ENCODE measurements around the gene KAZN.

KAZN gene

DNA sequence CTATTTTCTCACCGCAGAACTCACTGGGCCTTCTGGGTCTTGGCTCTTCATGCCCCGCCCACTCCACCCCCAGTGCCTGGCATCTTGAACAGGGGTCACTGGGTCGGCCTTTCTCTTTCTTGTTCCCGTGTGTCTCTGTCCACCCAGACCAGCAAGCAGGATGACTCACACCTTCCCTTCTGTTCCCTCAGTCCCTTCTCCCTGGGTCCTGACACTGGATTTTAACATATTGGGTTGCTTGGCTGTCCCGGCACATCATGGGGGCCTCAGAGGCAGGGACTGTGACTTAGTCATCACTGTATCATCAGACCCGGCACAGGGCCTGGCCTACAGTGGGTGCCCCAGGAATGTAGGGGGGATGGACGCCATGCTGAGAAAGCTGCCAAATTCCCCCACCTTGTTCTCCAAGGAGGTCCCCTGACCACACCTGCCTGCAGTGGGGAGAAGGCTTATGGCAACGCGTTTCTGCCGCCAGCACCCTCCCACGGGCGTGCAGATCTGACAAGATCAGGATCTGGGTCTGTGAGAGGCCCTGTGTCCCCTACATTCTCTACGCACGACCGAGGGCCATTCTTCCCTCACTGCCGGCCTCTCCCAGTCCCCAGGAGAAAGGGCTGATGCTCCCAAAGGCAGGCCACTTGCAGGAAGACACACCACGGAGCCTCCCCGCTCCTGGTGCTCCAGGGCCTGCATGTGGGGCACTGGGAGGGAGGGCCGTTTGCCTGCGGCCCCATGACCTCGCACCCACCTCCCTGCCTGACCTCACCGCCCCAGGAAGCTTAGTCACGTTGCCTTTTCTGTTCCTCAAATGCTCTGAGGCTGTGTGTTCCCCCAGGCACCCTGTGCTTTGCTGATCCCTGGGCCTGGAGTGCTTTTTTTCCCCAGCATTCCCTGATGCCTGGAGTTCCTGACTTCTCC is 397.9 kb downstream of the KAZN start:
- DNase-seq: no peak
- no peak overlapping the region for H3K27ac ChIP-seq (ENCODE audit: insufficient read depth, low read length, poor library complexity, severe bottlenecking)

DNA sequence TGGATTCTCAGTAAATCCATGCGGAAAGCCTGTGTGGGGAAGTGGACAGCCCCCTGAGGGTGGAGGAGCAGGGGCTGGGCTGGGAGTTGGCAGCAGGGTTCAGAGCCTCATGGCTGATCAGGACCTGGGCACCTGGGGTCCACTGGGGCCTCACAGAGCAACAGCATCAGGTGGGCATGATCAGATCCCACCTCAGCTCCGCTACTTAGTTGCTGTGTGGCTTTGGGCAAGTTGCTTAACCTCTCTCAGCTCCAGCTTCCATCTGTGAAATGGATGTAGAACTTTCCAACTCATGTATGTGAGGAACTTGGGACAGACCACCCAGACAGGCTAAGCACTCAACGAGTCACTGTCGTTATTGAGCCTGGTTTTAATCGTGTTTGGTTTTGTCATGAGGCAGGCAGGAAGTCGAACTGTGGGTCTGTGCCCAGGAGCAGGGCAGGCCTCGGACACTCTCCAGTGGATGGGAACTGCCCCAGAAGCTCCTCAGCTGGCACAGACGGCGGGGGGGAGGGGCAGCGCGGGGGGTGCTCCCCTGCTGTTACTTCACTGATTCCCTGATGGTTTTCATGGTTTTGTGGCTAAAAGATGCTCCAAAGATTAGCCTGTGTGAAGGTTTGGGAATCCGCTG is 399.3 kb downstream of the KAZN start:
- no peak for DNase-seq
- no peaks in the 10 kb centered on the region for H3K4me1 ChIP-seq (ENCODE audit: control insufficient read depth, insufficient read depth, low read length, poor library complexity, severe bottlenecking)
- no peak overlapping the region for H3K4me3 ChIP-seq (ENCODE audit: insufficient read depth, low read depth, low read length, poor library complexity, severe bottlenecking)
- no peaks in the 10 kb centered on the region for H3K27me3 ChIP-seq (replicated peaks; ENCODE audit: control insufficient read depth, insufficient read depth, low read length, poor library complexity, severe bottlenecking)
- no peaks in the 10 kb centered on the region for H3K36me3 ChIP-seq (ENCODE audit: control insufficient read depth, insufficient read depth, low read length)
- H3K9me3 ChIP-seq (ENCODE audit: control insufficient read depth, low read length): no peaks in the 10 kb centered on the region
- no peak overlapping the region for H3K27ac ChIP-seq (ENCODE audit: insufficient read depth, low read length, poor library complexity, severe bottlenecking)

More for the DNA sequence above, 397.9 kb downstream of the KAZN start:
- Histone ChIP-seq H3K4me3 (ENCODE audit: insufficient read depth, low read depth, low read length, poor library complexity, severe bottlenecking) (no peak overlapping the region), H3K9me3 (ENCODE audit: control insufficient read depth, low read length) (no peaks in the 10 kb centered on the region), H3K27me3 (replicated peaks; ENCODE audit: control insufficient read depth, insufficient read depth, low read length, poor library complexity, severe bottlenecking) (no peaks in the 10 kb centered on the region), H3K36me3 (ENCODE audit: control insufficient read depth, insufficient read depth, low read length) (no peaks in the 10 kb centered on the region), H3K4me1 (ENCODE audit: control insufficient read depth, insufficient read depth, low read length, poor library complexity, severe bottlenecking) (no peaks in the 10 kb centered on the region)

DNA sequence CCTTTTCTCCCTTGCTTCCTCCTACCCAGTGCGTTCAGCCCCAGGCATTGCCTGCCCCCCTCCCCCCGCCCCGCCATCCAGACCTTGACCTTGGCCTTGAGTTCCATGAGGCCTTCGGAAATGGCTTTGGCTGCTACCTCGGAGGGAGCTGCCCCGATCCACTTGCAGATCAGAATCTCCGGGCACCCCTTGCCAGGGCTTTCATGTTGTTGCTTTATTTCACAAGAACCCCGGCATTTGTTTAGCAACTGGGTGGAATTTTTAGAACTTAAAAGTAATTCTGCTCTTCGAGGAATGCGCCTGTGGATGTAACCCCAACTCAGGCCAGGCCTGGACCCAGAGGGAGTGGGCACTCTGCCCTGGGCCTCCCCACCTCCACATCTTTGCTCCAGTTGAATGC is 401.0 kb downstream of the KAZN start:
- no peaks in the 10 kb centered on the region for H3K9me3 ChIP-seq (ENCODE audit: control insufficient read depth, low read length)
- H3K4me3 ChIP-seq (ENCODE audit: insufficient read depth, low read depth, low read length, poor library complexity, severe bottlenecking): no peak overlapping the region
- H3K36me3 ChIP-seq (ENCODE audit: control insufficient read depth, insufficient read depth, low read length): no peaks in the 10 kb centered on the region
- no peak overlapping the region for H3K27ac ChIP-seq (ENCODE audit: insufficient read depth, low read length, poor library complexity, severe bottlenecking)
- no peak for DNase-seq
- H3K4me1 ChIP-seq (ENCODE audit: control insufficient read depth, insufficient read depth, low read length, poor library complexity, severe bottlenecking): no peaks in the 10 kb centered on the region
- no peaks in the 10 kb centered on the region for H3K27me3 ChIP-seq (replicated peaks; ENCODE audit: control insufficient read depth, insufficient read depth, low read length, poor library complexity, severe bottlenecking)

GRCh38 chr1:15000030-15000429 is 401.5 kb downstream of the KAZN start:
- Histone ChIP-seq H3K4me3 (ENCODE audit: insufficient read depth, low read depth, low read length, poor library complexity, severe bottlenecking) (no peak overlapping the region), H3K27ac (ENCODE audit: insufficient read depth, low read length, poor library complexity, severe bottlenecking) (no peak overlapping the region), H3K4me1 (ENCODE audit: control insufficient read depth, insufficient read depth, low read length, poor library complexity, severe bottlenecking) (no peaks in the 10 kb centered on the region), H3K36me3 (ENCODE audit: control insufficient read depth, insufficient read depth, low read length) (no peaks in the 10 kb centered on the region), H3K27me3 (replicated peaks; ENCODE audit: control insufficient read depth, insufficient read depth, low read length, poor library complexity, severe bottlenecking) (no peaks in the 10 kb centered on the region), H3K9me3 (ENCODE audit: control insufficient read depth, low read length) (no peaks in the 10 kb centered on the region)
- no peak for DNase-seq

DNA sequence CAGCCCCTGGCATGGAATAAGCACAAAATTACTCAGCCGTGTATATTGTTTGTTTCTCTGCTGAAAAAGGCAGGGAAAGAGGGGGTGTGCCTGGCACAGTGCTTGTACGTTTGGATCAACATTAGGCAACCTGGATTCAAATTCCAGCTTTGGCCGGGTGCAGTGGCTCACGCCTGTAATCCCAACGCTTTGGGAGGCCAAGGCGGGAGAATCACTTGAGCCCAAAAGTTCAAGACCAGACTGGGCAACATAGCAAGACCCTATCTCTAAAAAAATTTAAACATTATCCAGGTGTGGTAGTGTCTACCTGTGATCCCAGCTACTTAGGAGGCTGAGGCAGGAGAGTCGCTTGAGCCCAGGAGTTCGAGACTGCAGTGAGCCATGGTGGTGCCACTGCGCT is 402.2 kb downstream of the KAZN start:
- H3K27ac ChIP-seq (ENCODE audit: insufficient read depth, low read length, poor library complexity, severe bottlenecking): no peak overlapping the region
- no peaks in the 10 kb centered on the region for H3K4me1 ChIP-seq (ENCODE audit: control insufficient read depth, insufficient read depth, low read length, poor library complexity, severe bottlenecking)
- no peak overlapping the region for H3K4me3 ChIP-seq (ENCODE audit: insufficient read depth, low read depth, low read length, poor library complexity, severe bottlenecking)
- no peaks in the 10 kb centered on the region for H3K27me3 ChIP-seq (replicated peaks; ENCODE audit: control insufficient read depth, insufficient read depth, low read length, poor library complexity, severe bottlenecking)
- H3K9me3 ChIP-seq (ENCODE audit: control insufficient read depth, low read length): no peaks in the 10 kb centered on the region
- H3K36me3 ChIP-seq (ENCODE audit: control insufficient read depth, insufficient read depth, low read length): no peaks in the 10 kb centered on the region
- no peak for DNase-seq

- DNase-seq: no peak
- H3K4me1 ChIP-seq (ENCODE audit: control insufficient read depth, insufficient read depth, low read length, poor library complexity, severe bottlenecking): no peaks in the 10 kb centered on the region
- H3K36me3 ChIP-seq (ENCODE audit: control insufficient read depth, insufficient read depth, low read length): no peaks in the 10 kb centered on the region
- H3K4me3 ChIP-seq (ENCODE audit: insufficient read depth, low read depth, low read length, poor library complexity, severe bottlenecking): no peak overlapping the region
- no peaks in the 10 kb centered on the region for H3K27me3 ChIP-seq (replicated peaks; ENCODE audit: control insufficient read depth, insufficient read depth, low read length, poor library complexity, severe bottlenecking)
- H3K27ac ChIP-seq (ENCODE audit: insufficient read depth, low read length, poor library complexity, severe bottlenecking): no peak overlapping the region
- no peaks in the 10 kb centered on the region for H3K9me3 ChIP-seq (ENCODE audit: control insufficient read depth, low read length)
Measured at GRCh38 chr1:15001317-15001915, 402.9 kb downstream of the KAZN start.

GRCh38 chr1:15002325-15002724 is 403.8 kb downstream of the KAZN start:
- Histone ChIP-seq H3K4me3 (ENCODE audit: insufficient read depth, low read depth, low read length, poor library complexity, severe bottlenecking) (no peak overlapping the region), H3K27ac (ENCODE audit: insufficient read depth, low read length, poor library complexity, severe bottlenecking) (no peak overlapping the region), H3K9me3 (ENCODE audit: control insufficient read depth, low read length) (no peaks in the 10 kb centered on the region), H3K27me3 (replicated peaks; ENCODE audit: control insufficient read depth, insufficient read depth, low read length, poor library complexity, severe bottlenecking) (no peaks in the 10 kb centered on the region), H3K36me3 (ENCODE audit: control insufficient read depth, insufficient read depth, low read length) (no peaks in the 10 kb centered on the region), H3K4me1 (ENCODE audit: control insufficient read depth, insufficient read depth, low read length, poor library complexity, severe bottlenecking) (no peaks in the 10 kb centered on the region)
- no peak for DNase-seq

- Histone ChIP-seq H3K36me3 (ENCODE audit: control insufficient read depth, insufficient read depth, low read length) (no peaks in the 10 kb centered on the region), H3K27ac (ENCODE audit: insufficient read depth, low read length, poor library complexity, severe bottlenecking) (no peak overlapping the region), H3K4me3 (ENCODE audit: insufficient read depth, low read depth, low read length, poor library complexity, severe bottlenecking) (no peak overlapping the region), H3K9me3 (ENCODE audit: control insufficient read depth, low read length) (no peaks in the 10 kb centered on the region), H3K4me1 (ENCODE audit: control insufficient read depth, insufficient read depth, low read length, poor library complexity, severe bottlenecking) (no peaks in the 10 kb centered on the region), H3K27me3 (replicated peaks; ENCODE audit: control insufficient read depth, insufficient read depth, low read length, poor library complexity, severe bottlenecking) (no peaks in the 10 kb centered on the region)
- no peak for DNase-seq
Measured at GRCh38 chr1:15004396-15004795, 405.9 kb downstream of the KAZN start.

DNA sequence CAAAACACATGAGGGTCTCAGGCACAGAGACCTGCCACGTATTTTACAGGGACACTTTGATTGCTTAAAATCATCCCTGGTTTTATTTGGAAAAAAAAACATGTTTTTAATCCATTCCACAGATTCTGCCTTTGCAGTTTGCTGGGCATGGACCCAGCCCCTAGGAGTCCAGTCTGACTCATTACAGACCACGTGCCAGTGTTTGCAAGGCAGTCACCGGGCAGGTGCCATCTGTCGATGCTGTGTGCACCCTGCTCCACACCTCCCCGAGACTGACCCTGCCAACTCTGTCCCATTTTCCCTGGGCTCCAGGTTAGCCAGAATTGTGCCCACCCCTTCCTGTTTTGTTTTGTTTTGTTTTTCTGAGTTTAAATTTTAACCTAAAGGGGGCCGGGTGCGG is 406.6 kb downstream of the KAZN start:
- Histone ChIP-seq H3K4me3 (ENCODE audit: insufficient read depth, low read depth, low read length, poor library complexity, severe bottlenecking) (no peak overlapping the region), H3K36me3 (ENCODE audit: control insufficient read depth, insufficient read depth, low read length) (no peaks in the 10 kb centered on the region)
- DNase-seq: no peak

GRCh38 chr1:15007368-15007767 is 408.9 kb downstream of the KAZN start:
- no peak for DNase-seq
- H3K4me1 ChIP-seq (ENCODE audit: control insufficient read depth, insufficient read depth, low read length, poor library complexity, severe bottlenecking): no peaks in the 10 kb centered on the region
- no peaks in the 10 kb centered on the region for H3K36me3 ChIP-seq (ENCODE audit: control insufficient read depth, insufficient read depth, low read length)
- no peaks in the 10 kb centered on the region for H3K27me3 ChIP-seq (replicated peaks; ENCODE audit: control insufficient read depth, insufficient read depth, low read length, poor library complexity, severe bottlenecking)
- no peak overlapping the region for H3K4me3 ChIP-seq (ENCODE audit: insufficient read depth, low read depth, low read length, poor library complexity, severe bottlenecking)
- no peak overlapping the region for H3K27ac ChIP-seq (ENCODE audit: insufficient read depth, low read length, poor library complexity, severe bottlenecking)
- H3K9me3 ChIP-seq (ENCODE audit: control insufficient read depth, low read length): no peaks in the 10 kb centered on the region

More for the DNA sequence above, 406.6 kb downstream of the KAZN start:
- H3K27me3 ChIP-seq (replicated peaks; ENCODE audit: control insufficient read depth, insufficient read depth, low read length, poor library complexity, severe bottlenecking): no peaks in the 10 kb centered on the region
- H3K27ac ChIP-seq (ENCODE audit: insufficient read depth, low read length, poor library complexity, severe bottlenecking): no peak overlapping the region
- no peaks in the 10 kb centered on the region for H3K9me3 ChIP-seq (ENCODE audit: control insufficient read depth, low read length)
- no peaks in the 10 kb centered on the region for H3K4me1 ChIP-seq (ENCODE audit: control insufficient read depth, insufficient read depth, low read length, poor library complexity, severe bottlenecking)
